ENCODE results near the gene ADAMTSL1. TPM values are rescaled to one million over a fixed set of nuclear protein-coding genes. Genes with fewer than 3 reads are reported as not detected.

ADAMTSL1 gene
- total RNA-seq, 4 donors from 2014 or later, result 13.3 to 39.7 (median 27.2) TPM

DNA sequence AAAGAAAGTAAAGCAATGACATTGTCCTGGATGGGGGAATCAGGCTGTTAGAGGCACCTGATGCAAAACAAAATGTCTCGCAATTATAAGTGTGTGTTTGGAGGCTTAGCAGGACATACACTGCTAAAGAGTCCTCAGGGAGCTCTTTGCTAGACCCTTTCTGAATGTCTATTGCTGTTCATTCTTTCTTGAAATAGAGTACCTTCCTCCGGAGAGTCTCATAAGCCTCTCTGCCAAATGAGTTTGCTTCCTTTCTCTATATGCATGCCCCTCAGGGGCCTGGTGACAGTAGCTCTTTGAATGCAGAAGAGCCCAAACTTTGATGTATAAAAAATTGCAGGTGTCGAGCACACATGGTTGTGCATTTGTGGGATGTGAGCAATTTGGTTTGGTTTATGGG lies 26.4 kb upstream of the ADAMTSL1 start:
- no peaks in the 10 kb centered on the region for H3K9me3 ChIP-seq
- 74% methylated on average over 2 to 3 of the region's 3 CpGs for WGBS, 2 donors (ENCODE audit: low coverage in 1 of 2)
- H3K4me1 ChIP-seq, result peaks cover 0 to 11% (median 2%) of the 10 kb centered on the region in 4 donors
- H3K36me3 ChIP-seq, result no peaks in the 10 kb centered on the region
- TF ChIP-seq POLR2AphosphoS5 (IDR thresholded peaks at IDR 0.05) (no peak), POLR2A (IDR thresholded peaks at IDR 0.05) (no peak), EP300 (IDR thresholded peaks at IDR 0.05; ENCODE audit: low read depth) (no peak)
- TF ChIP-seq, protein P1, sequence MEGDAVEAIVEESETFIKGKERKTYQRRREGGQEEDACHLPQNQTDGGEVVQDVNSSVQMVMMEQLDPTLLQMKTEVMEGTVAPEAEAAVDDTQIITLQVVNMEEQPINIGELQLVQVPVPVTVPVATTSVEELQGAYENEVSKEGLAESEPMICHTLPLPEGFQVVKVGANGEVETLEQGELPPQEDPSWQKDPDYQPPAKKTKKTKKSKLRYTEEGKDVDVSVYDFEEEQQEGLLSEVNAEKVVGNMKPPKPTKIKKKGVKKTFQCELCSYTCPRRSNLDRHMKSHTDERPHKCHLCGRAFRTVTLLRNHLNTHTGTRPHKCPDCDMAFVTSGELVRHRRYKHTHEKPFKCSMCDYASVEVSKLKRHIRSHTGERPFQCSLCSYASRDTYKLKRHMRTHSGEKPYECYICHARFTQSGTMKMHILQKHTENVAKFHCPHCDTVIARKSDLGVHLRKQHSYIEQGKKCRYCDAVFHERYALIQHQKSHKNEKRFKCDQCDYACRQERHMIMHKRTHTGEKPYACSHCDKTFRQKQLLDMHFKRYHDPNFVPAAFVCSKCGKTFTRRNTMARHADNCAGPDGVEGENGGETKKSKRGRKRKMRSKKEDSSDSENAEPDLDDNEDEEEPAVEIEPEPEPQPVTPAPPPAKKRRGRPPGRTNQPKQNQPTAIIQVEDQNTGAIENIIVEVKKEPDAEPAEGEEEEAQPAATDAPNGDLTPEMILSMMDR (IDR thresholded peaks at IDR 0.05), result no peak
- peak overlapping the region in 3 of 4 donors; percentile 18 to 58 (median 35) for H3K27ac ChIP-seq
- no peaks in the 10 kb centered on the region for H3K27me3 ChIP-seq
- intact Hi-C loops (cut with DNase I; ENCODE audit: low total_unique reads), result no loop called here
- in situ Hi-C loops (cut with MboI; ENCODE audit: low pct_ligation_motif_present in 1 of 4, low pct_unique_long_range_greater_than_20kb in 1 of 4, low sequenced_read_pairs in 3 of 4), result loop anchor here in 3 of 4 donors (25.0 kb wide), 3 partner anchors 185 to 590 kb away; partner anchors contain the start of genes RRAGA (in 1 of the 3) and SAXO1 (in 1 of the 3)
- no peak overlapping the region for H3K4me3 ChIP-seq
- DNase-seq, result no peak

DNA sequence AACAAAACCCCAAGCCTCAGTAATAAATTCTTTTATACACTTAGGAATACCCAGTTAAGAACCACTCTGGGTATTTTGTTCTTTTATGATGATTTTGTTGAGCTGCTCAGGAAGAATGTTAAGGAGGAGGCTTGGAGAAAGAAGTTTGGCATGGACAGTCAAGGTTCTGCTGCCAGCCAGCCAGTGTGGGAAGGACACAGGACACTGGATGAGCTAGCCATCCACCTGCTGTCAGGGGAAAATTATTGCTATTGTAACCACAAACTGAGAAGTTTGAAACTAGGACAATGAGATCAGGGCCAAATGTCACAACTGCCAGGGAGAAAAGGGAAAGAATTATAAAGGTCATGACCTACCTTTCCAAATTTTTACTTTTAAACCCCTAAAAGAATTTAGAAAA lies 25.9 kb upstream of the ADAMTSL1 start:
- Histone ChIP-seq H3K4me1 (peaks cover 0 to 7% (median 2%) of the 10 kb centered on the region in 4 donors), H3K27me3 (no peaks in the 10 kb centered on the region), H3K36me3 (no peaks in the 10 kb centered on the region), H3K27ac (no peak overlapping the region), H3K9me3 (no peaks in the 10 kb centered on the region), H3K4me3 (no peak overlapping the region)
- intact Hi-C loops (cut with DNase I; ENCODE audit: low total_unique reads) (no loop called here), in situ Hi-C loops (cut with MboI; ENCODE audit: low pct_ligation_motif_present in 1 of 4, low pct_unique_long_range_greater_than_20kb in 1 of 4, low sequenced_read_pairs in 3 of 4) (loop anchor here in 3 of 4 donors (25.0 kb wide), 3 partner anchors 186 to 589 kb away; partner anchors contain the start of genes RRAGA (in 1 of the 3) and SAXO1 (in 1 of the 3))
- no peak for DNase-seq
- TF ChIP-seq, protein P1 (IDR thresholded peaks at IDR 0.05), result no peak
- TF ChIP-seq POLR2A (IDR thresholded peaks at IDR 0.05) (no peak), POLR2AphosphoS5 (IDR thresholded peaks at IDR 0.05) (no peak), EP300 (IDR thresholded peaks at IDR 0.05; ENCODE audit: low read depth) (no peak)

DNA sequence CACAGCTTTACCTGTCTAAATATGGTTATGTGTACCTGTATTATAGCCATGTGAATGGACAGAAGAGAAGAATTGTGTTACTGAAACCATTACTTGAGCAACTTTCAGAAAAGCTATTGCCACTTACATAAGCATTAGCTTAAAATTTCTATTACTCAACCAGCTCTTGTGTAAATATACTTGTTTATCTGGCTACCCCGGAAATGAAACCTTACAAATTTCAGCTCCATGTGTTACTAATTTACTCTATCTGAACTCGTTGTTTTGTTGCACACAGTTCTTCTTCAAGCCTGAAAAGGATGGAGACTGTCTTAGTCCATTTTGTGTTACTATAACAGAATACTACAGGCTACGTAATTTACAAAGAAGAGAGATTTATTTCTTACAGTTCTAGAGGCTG lies 22.5 kb upstream of the ADAMTSL1 start:
- Histone ChIP-seq H3K4me3 (no peak overlapping the region), H3K36me3 (no peaks in the 10 kb centered on the region), H3K9me3 (no peaks in the 10 kb centered on the region), H3K27me3 (no peaks in the 10 kb centered on the region), H3K4me1 (peaks cover 0 to 9% (median 4%) of the 10 kb centered on the region in 4 donors), H3K27ac (no peak overlapping the region)
- DNase-seq, result no peak
- TF ChIP-seq EP300 (IDR thresholded peaks at IDR 0.05; ENCODE audit: low read depth) (no peak), POLR2A (IDR thresholded peaks at IDR 0.05) (no peak)
- intact Hi-C loops (cut with DNase I; ENCODE audit: low total_unique reads) (loop anchor here (10.0 kb wide), 1 partner anchor 413 kb away; no protein-coding TSS in a partner anchor), in situ Hi-C loops (cut with MboI; ENCODE audit: low pct_ligation_motif_present in 1 of 4, low pct_unique_long_range_greater_than_20kb in 1 of 4, low sequenced_read_pairs in 3 of 4) (no loop called here)
- 71 to 75% methylated on average over 1 to 3 of the region's 3 CpGs for WGBS, 2 donors (ENCODE audit: low coverage in 1 of 2)

DNA sequence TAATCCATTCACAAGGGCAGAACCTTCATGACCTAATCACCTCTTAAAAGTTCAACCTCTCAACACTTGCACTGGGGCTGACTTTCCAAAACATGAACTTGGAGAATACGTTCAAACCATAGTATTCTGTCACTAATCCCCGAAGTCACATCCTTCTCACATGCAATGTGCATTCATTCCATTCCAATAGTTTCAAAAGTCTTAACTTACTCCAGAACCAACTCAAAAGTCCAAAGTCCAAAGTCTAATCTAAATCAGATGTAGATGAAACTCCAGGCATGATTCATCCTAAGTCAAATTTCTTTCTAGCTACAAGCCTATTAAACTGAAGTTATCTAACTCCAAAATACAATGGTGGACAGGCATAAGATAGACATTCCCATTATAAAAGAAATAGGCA lies 21.7 kb upstream of the ADAMTSL1 start:
- H3K9me3 ChIP-seq, result no peaks in the 10 kb centered on the region
- WGBS, 2 donors (ENCODE audit: low coverage in 1 of 2), result 89 to 94% methylated on average over 2 of the region's 2 CpGs
- DNase-seq, result no peak
- H3K27ac ChIP-seq, result no peak overlapping the region
- no peaks in the 10 kb centered on the region for H3K27me3 ChIP-seq
- peaks cover 0 to 15% (median 6%) of the 10 kb centered on the region in 4 donors for H3K4me1 ChIP-seq
- no peak overlapping the region for H3K4me3 ChIP-seq
- TF ChIP-seq EP300 (IDR thresholded peaks at IDR 0.05; ENCODE audit: low read depth), result no peak
- TF ChIP-seq POLR2AphosphoS5 (IDR thresholded peaks at IDR 0.05), result no peak
- no peak for TF ChIP-seq POLR2A (IDR thresholded peaks at IDR 0.05)
- TF ChIP-seq, protein P1 (IDR thresholded peaks at IDR 0.05), result no peak
- intact Hi-C loops (cut with DNase I; ENCODE audit: low total_unique reads), result loop anchor here (10.0 kb wide), 1 partner anchor 413 kb away; no protein-coding TSS in a partner anchor
- in situ Hi-C loops (cut with MboI; ENCODE audit: low pct_ligation_motif_present in 1 of 4, low pct_unique_long_range_greater_than_20kb in 1 of 4, low sequenced_read_pairs in 3 of 4), result no loop called here
- H3K36me3 ChIP-seq, result no peaks in the 10 kb centered on the region

Measured in transverse colon (tissue), 4 donors.